Aorta (tissue), 5 donors: ENCODE measurements around the gene CHD6. TPM values are rescaled to one million over a fixed set of nuclear protein-coding genes. Genes with fewer than 3 reads are reported as not detected.

Source experiments
- ATAC-seq: fragments of 200-7000 bp; cut with Tn5 transposase; one replicate; pipeline ENCODE4 v1.9.1; 2022; ENCODE audit warnings: moderate library complexity; ENCODE audit not compliant: low FRiP score
- DNase-seq, 2 donors: peaks; one replicate each; pipeline ENCODE4 v3.0.0-alpha.2; 2020
- H3K27ac ChIP-seq, 2 donors: one replicate each; pipeline ENCODE4 v1.5.1; 2013; ENCODE audit warnings: low read length in 2 of 2, mild to moderate bottlenecking in 2 of 2, moderate library complexity in 2 of 2, control low read depth in 1 of 2, inconsistent platforms in 1 of 2, low read depth in 1 of 2
- H3K27me3 ChIP-seq, 2 donors: one replicate each; pipeline ENCODE4 v1.6.1; 2013; ENCODE audit warnings: control low read depth in 1 of 2, low read length in 1 of 2, mild to moderate bottlenecking in 1 of 2, moderate library complexity in 1 of 2; ENCODE audit not compliant: insufficient read depth in 2 of 2, control insufficient read depth in 1 of 2
- H3K36me3 ChIP-seq, 2 donors: one replicate each; pipeline ENCODE4 v1.6.1; 2013; ENCODE audit warnings: control low read depth in 1 of 2, low read length in 1 of 2, mild to moderate bottlenecking in 1 of 2; ENCODE audit not compliant: insufficient read depth in 2 of 2, control insufficient read depth in 1 of 2
- H3K4me1 ChIP-seq, 2 donors: one replicate each; pipeline ENCODE4 v1.6.1; 2013; ENCODE audit warnings: low read length in 2 of 2, control low read depth in 1 of 2, mild to moderate bottlenecking in 1 of 2, moderate library complexity in 1 of 2; ENCODE audit not compliant: insufficient read depth in 2 of 2, control insufficient read depth in 1 of 2
- H3K4me3 ChIP-seq, 2 donors: one replicate each; pipeline ENCODE4 v1.5.1; 2013; ENCODE audit warnings: low read length in 2 of 2, control low read depth in 1 of 2, mild to moderate bottlenecking in 1 of 2
- H3K9me3 ChIP-seq: one replicate; pipeline ENCODE4 v1.6.1; 2013; ENCODE audit warnings: mild to moderate bottlenecking, low read length; ENCODE audit not compliant: control insufficient read depth
- WGBS, 2 donors: extraction: QIAGEN DNeasy Blood & Tissue Kit; methylation state at CpG; one replicate each; pipeline ENCODE4 v1.1.7; 2013; 5-methylcytosine and 5-hydroxymethylcytosine counted together
- intact Hi-C, 2 donors: fragments of 100-400 bp; cut with DNase I; formaldehyde crosslinking; loops; one replicate each; pipeline versions ENCODE4 v1.14.2 to v1.15.0; 2022
- polyA plus RNA-seq, 2 donors: library from polyadenylated mRNA; stranded (reverse); fragments of 200-250 nt; gene quantifications; one replicate each; pipeline ENCODE4 v1.2.3, GENCODE V29; 2013
- total RNA-seq, 2 donors: library from RNA; stranded (reverse); fragmentation: NEBNext Ultra II Directional; extraction: Animal tissue kit (Norgen Biotek cat#: 25700); gene quantifications; one replicate each; pipeline ENCODE4 v1.2.1, GENCODE V29; 2021
- donor health status: healthy with polysubstance abuse.
- donor health status: Bipolar disorder and iron deficiency.
- donor health status: DM: no; HTN: no; CAD: no.
- donor health status: DM: no; HTN: no; CAD: no.
- donor health status: DM: yes; HTN: yes; CAD: no.

Gene CHD6
- total and polyA plus RNA-seq, 4 donors = 3.3 to 126 (median 69.1) TPM

DNA sequence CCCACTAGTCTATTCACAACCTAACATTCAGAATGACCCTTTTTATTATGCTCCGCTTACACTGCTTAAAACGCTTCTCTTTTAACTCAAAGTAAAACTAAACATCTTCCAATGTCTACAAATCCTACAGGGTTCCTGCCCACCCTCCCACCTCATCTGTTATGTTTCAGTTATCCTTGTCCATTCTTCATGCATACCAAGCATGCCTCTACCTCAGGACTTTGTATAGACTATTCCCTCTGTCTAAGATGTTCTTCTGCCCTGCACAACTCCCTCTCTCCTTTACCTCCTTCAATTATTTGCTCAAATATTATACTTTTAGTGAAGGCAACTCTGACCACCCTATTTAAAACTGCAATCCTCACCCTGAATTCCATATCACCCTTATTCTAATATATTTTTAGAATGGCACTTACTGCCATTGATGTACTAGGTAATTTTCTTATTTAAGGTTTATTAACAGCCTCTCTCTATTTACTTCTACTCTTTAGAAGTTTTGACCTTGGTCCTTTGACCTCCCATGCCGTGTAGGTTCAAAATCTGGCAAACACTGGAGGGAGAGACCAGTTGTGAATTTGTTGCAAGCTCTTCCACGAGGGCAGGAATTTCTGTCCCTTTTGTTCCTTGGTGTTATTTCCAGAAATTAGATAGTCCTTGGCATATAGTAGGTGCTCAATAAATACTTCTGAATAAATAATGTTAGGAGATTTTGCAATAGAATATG lies 111.8 kb downstream of the CHD6 start:
- Histone ChIP-seq H3K9me3 (no peaks in the 10 kb centered on the region), H3K4me3 (no peak overlapping the region), H3K4me1 (peaks cover 0 to 3% of the 10 kb centered on the region in 2 donors), H3K27ac (no peak overlapping the region), H3K36me3 (no peaks in the 10 kb centered on the region), H3K27me3 (no peaks in the 10 kb centered on the region)
- 80 to 86% methylated on average over 4 of the region's 4 CpGs for WGBS, 2 donors
- ATAC-seq = no peak
- intact Hi-C loops = no loop called here
- no peak for DNase-seq

- Histone ChIP-seq H3K36me3 (no peaks in the 10 kb centered on the region), H3K4me1 (no peaks in the 10 kb centered on the region), H3K9me3 (no peaks in the 10 kb centered on the region), H3K4me3 (no peak overlapping the region), H3K27me3 (no peaks in the 10 kb centered on the region), H3K27ac (no peak overlapping the region)
- WGBS, 2 donors = 96 to 98% methylated on average over 7 of the region's 7 CpGs
- DNase-seq (no peak), ATAC-seq (no peak)
- intact Hi-C loops = no loop called here
Observed at GRCh38 chr20:41505184-41505583, 113.0 kb downstream of the CHD6 start.

- no peak overlapping the region for H3K27ac ChIP-seq
- DNase-seq (no peak), ATAC-seq (no peak)
- WGBS, 2 donors = 39 to 40% methylated on average over 1 of the region's 1 CpG
- no peaks in the 10 kb centered on the region for H3K27me3 ChIP-seq
- H3K4me1 ChIP-seq = peaks cover 0 to 8% of the 10 kb centered on the region in 2 donors
- H3K4me3 ChIP-seq = no peak overlapping the region
- intact Hi-C loops = no loop called here
- peaks cover 4 to 7% of the 10 kb centered on the region in 2 donors for H3K36me3 ChIP-seq
- no peaks in the 10 kb centered on the region for H3K9me3 ChIP-seq
Observed at GRCh38 chr20:41501376-41501775, 116.8 kb downstream of the CHD6 start.

- no peaks in the 10 kb centered on the region for H3K9me3 ChIP-seq
- no peaks in the 10 kb centered on the region for H3K27me3 ChIP-seq
- DNase-seq (no peak), ATAC-seq (no peak)
- no peak overlapping the region for H3K4me3 ChIP-seq
- intact Hi-C loops = no loop called here
- H3K36me3 ChIP-seq = peaks cover 4 to 7% of the 10 kb centered on the region in 2 donors
- H3K4me1 ChIP-seq = peaks cover 0 to 8% of the 10 kb centered on the region in 2 donors
- 66 to 73% methylated on average over 4 of the region's 4 CpGs for WGBS, 2 donors
- no peak overlapping the region for H3K27ac ChIP-seq
Observed at GRCh38 chr20:41499961-41500725, 118.0 kb downstream of the CHD6 start.

DNA sequence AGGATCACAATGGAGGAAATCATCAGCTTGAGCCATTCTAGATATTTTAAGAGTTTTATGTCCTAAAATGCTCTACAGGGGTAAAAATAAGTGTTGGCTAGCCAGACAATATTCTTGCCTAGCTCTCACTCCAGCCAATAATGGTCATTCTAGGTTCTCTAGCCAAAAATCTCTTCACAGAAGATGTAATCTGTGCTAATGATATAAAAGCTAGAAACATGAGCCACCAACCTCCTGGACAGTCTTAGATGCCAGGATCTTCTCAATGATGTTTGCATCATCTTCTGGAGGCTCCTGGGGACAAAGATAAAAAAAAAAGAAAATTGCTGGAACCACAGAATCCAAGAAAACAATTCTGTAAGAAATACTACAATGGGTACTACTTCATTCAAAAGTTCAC lies 119.1 kb downstream of the CHD6 start:
- Histone ChIP-seq H3K36me3 (peaks cover 4 to 7% of the 10 kb centered on the region in 2 donors), H3K4me1 (peaks cover 0 to 8% of the 10 kb centered on the region in 2 donors), H3K27me3 (no peaks in the 10 kb centered on the region), H3K27ac (no peak overlapping the region), H3K9me3 (no peaks in the 10 kb centered on the region), H3K4me3 (no peak overlapping the region)
- DNase-seq = no peak
- intact Hi-C loops = no loop called here
- peak; percentile 38 for ATAC-seq

GRCh38 chr20:41497186-41497895 lies 120.8 kb downstream of the CHD6 start:
- no peak overlapping the region for H3K4me3 ChIP-seq
- no peaks in the 10 kb centered on the region for H3K27me3 ChIP-seq
- no peaks in the 10 kb centered on the region for H3K9me3 ChIP-seq
- WGBS, 2 donors = 95 to 96% methylated on average over 9 of the region's 9 CpGs
- no peak overlapping the region for H3K27ac ChIP-seq
- H3K4me1 ChIP-seq = peaks cover 0 to 8% of the 10 kb centered on the region in 2 donors
- H3K36me3 ChIP-seq = peaks cover 4 to 7% of the 10 kb centered on the region in 2 donors
- DNase-seq (no peak), ATAC-seq (no peak)
- intact Hi-C loops = no loop called here

GRCh38 chr20:41494451-41494850 lies 123.7 kb downstream of the CHD6 start:
- H3K4me3 ChIP-seq = no peak overlapping the region
- no peak for ATAC-seq
- H3K36me3 ChIP-seq = peaks cover 8 to 10% of the 10 kb centered on the region in 2 donors
- H3K27ac ChIP-seq = no peak overlapping the region
- intact Hi-C loops = no loop called here
- H3K27me3 ChIP-seq = no peaks in the 10 kb centered on the region
- no peaks in the 10 kb centered on the region for H3K9me3 ChIP-seq
- DNase-seq = no peak
- peaks cover 0 to 8% of the 10 kb centered on the region in 2 donors for H3K4me1 ChIP-seq
- WGBS, 2 donors = 89 to 91% methylated on average over 4 of the region's 4 CpGs

DNA sequence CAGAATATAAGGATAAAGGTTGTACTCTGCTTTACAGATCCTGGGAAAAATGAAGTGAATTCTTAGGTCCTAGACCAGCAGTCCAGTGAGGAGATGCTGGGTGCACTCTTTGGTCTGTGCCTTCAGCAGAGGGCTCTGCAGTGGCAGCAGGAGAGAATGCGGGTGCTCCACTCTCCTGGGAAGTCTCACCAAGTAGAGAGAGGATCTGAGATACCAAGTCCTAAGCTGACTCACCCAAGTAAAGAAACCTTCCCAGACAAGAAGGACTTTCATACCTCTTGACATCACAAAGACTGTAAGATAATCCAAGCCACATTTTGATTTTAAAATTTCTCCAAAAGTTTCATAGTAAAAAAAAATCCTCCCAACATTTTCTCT lies 134.6 kb downstream of the CHD6 start:
- intact Hi-C loops = loop anchor here (10.0 kb wide), 2 partner anchors 131 to 211 kb away; partner anchors contain the start of gene CHD6 (in 1 of the 2)
- Histone ChIP-seq H3K4me1 (no peaks in the 10 kb centered on the region), H3K27ac (peak overlapping the region in 1 of 2 donors; percentile 74), H3K27me3 (no peaks in the 10 kb centered on the region), H3K36me3 (peaks cover 10 to 12% of the 10 kb centered on the region in 2 donors), H3K9me3 (no peaks in the 10 kb centered on the region), H3K4me3 (no peak overlapping the region)
- ATAC-seq (no peak), DNase-seq (no peak)
- WGBS, 2 donors = 75 to 91% methylated on average over 1 of the region's 1 CpG
